Measurements from ENCODE around the gene RNASE1. TPM values are rescaled to one million over a fixed set of nuclear protein-coding genes. Genes with fewer than 3 reads are reported as not detected.

Gene RNASE1
- total and polyA plus RNA-seq, 2 donors (not counting 3 experiments of a cell fraction or from before 2014, with no cell fraction given), result 182 to 909 TPM

GRCh38 chr14:20755037-20755436, 47.6 kb downstream of the RNASE1 start:
- intact Hi-C loops (cut with micrococcal nuclease) (loop anchor here (5.0 kb wide), 2 partner anchors 82 to 117 kb away; no protein-coding TSS in a partner anchor), dilution Hi-C loops (cut with MboI; ENCODE audit: extremely low pct_ligation_motif_present, low sequenced_read_pairs) (no loop called here)
- Histone ChIP-seq H3K36me3 (ENCODE audit: control insufficient read depth in 2 of 2, extremely low read depth in 1 of 2, insufficient read depth in 2 of 2, low read length in 2 of 2) (no peaks in the 10 kb centered on the region), H3K4me1 (ENCODE audit: control insufficient read depth, extremely low read depth, insufficient read depth, low read length) (no peaks in the 10 kb centered on the region), H3K4me3 (replicated peaks in 1 of 3; ENCODE audit: insufficient read depth in 1 of 3, low read depth in 1 of 3, low read length in 3 of 3) (no peak overlapping the region), H3K9ac (replicated peaks; ENCODE audit: extremely low read depth, insufficient read depth, low read length) (no peak overlapping the region), H3K4me2 (ENCODE audit: insufficient read depth, low read length) (no peak overlapping the region), H3K9me1 (replicated peaks; ENCODE audit: control insufficient read depth, extremely low read depth, insufficient read depth, low read length) (no peaks in the 10 kb centered on the region), H3K27me3 (ENCODE audit: control insufficient read depth in 2 of 2, insufficient read depth in 2 of 2, low read length in 2 of 2) (peaks cover 8 to 13% of the 10 kb centered on the region in 2 experiments), H4K20me1 (replicated peaks; ENCODE audit: control insufficient read depth, extremely low read depth, insufficient read depth, low read length) (no peaks in the 10 kb centered on the region), H3K9me3 (replicated peaks; ENCODE audit: control insufficient read depth, insufficient read depth, low read length) (no peaks in the 10 kb centered on the region), H3K79me2 (ENCODE audit: control insufficient read depth, insufficient read depth, low read length) (no peaks in the 10 kb centered on the region), H2AFZ (ENCODE audit: low read depth, low read length) (no peak overlapping the region), H3K27ac (ENCODE audit: insufficient read depth, low read depth, low read length) (no peak overlapping the region)
- CTCF ChIA-PET, result interaction anchor here (1.1 to 4.2 kb wide), 2 partner anchors 100 to 103 kb away, joined by 6 to 33 read pairs; no protein-coding TSS in a partner anchor
- no TSS peak for BruUV-seq (replicated peaks)
- FAIRE-seq (no peak), DNase-seq (ENCODE audit: low read depth, low spot score) (no peak)
- POLR2A ChIA-PET, result no interaction called here
- TF ChIP-seq EZH2 (IDR thresholded peaks at IDR 0.05; ENCODE audit: borderline replicate concordance, low read depth, low read length, severe bottlenecking), result no peak
- no peak for TF ChIP-seq FOS (IDR thresholded peaks at IDR 0.05; ENCODE audit: borderline replicate concordance, insufficient read depth, low read length)
- TF ChIP-seq MAX (IDR thresholded peaks at IDR 0.05; ENCODE audit: insufficient read depth, insufficient read length), result no peak
- no peak for TF ChIP-seq POLR2AphosphoS5 (IDR thresholded peaks at IDR 0.05; ENCODE audit: insufficient read depth, low read depth, low read length)
- no peak for TF ChIP-seq POLR2A (IDR thresholded peaks at IDR 0.05; ENCODE audit: low read depth, low read length)
- TF ChIP-seq GATA2 (IDR thresholded peaks at IDR 0.05; ENCODE audit: insufficient read depth, insufficient read length, low read depth, low read length), result no peak

GRCh38 chr14:20754308-20754707, 48.3 kb downstream of the RNASE1 start:
- Histone ChIP-seq H2AFZ (ENCODE audit: low read depth, low read length) (no peak overlapping the region), H3K27ac (ENCODE audit: insufficient read depth, low read depth, low read length) (no peak overlapping the region), H3K36me3 (ENCODE audit: control insufficient read depth in 2 of 2, extremely low read depth in 1 of 2, insufficient read depth in 2 of 2, low read length in 2 of 2) (no peaks in the 10 kb centered on the region), H3K4me3 (replicated peaks in 1 of 3; ENCODE audit: insufficient read depth in 1 of 3, low read depth in 1 of 3, low read length in 3 of 3) (no peak overlapping the region), H3K79me2 (ENCODE audit: control insufficient read depth, insufficient read depth, low read length) (no peaks in the 10 kb centered on the region), H3K27me3 (ENCODE audit: control insufficient read depth in 2 of 2, insufficient read depth in 2 of 2, low read length in 2 of 2) (peaks cover 11 to 15% of the 10 kb centered on the region in 2 experiments), H3K9me1 (replicated peaks; ENCODE audit: control insufficient read depth, extremely low read depth, insufficient read depth, low read length) (no peaks in the 10 kb centered on the region), H3K9me3 (replicated peaks; ENCODE audit: control insufficient read depth, insufficient read depth, low read length) (no peaks in the 10 kb centered on the region), H3K9ac (replicated peaks; ENCODE audit: extremely low read depth, insufficient read depth, low read length) (no peak overlapping the region), H3K4me2 (ENCODE audit: insufficient read depth, low read length) (no peak overlapping the region), H4K20me1 (replicated peaks; ENCODE audit: control insufficient read depth, extremely low read depth, insufficient read depth, low read length) (no peaks in the 10 kb centered on the region), H3K4me1 (ENCODE audit: control insufficient read depth, extremely low read depth, insufficient read depth, low read length) (no peaks in the 10 kb centered on the region)
- CTCF ChIA-PET, result interaction anchor here (1.1 kb wide), 1 partner anchor 101 kb away, joined by 6 read pairs; no protein-coding TSS in a partner anchor
- dilution Hi-C loops (cut with MboI; ENCODE audit: extremely low pct_ligation_motif_present, low sequenced_read_pairs) (no loop called here), intact Hi-C loops (cut with micrococcal nuclease) (no loop called here)
- FAIRE-seq, result no peak
- TF ChIP-seq MAX (IDR thresholded peaks at IDR 0.05; ENCODE audit: insufficient read depth, insufficient read length) (no peak), CTCF (IDR thresholded peaks at IDR 0.05; ENCODE audit: extremely low read depth in 1 of 2, insufficient read depth in 1 of 2, low read depth in 1 of 2, low read length in 2 of 2) (no peak), GATA2 (IDR thresholded peaks at IDR 0.05; ENCODE audit: insufficient read depth, insufficient read length, low read depth, low read length) (no peak), FOS (IDR thresholded peaks at IDR 0.05; ENCODE audit: borderline replicate concordance, insufficient read depth, low read length) (no peak)
- DNase-seq (ENCODE audit: low read depth, low spot score), result no peak
- no TSS peak for BruUV-seq (replicated peaks)
- POLR2A ChIA-PET, result no interaction called here
